NCI-H82 treated with DMSO at 0.1 percent for 48 hours (cell line): ENCODE results near the gene ELK4.
A peak's percentile ranks its signal among the peaks of the same experiment; 100 is the strongest.

Experiments used
- DNase-seq: peaks from one replicate; lab custom pipeline; 2025; ENCODE audit not compliant: unreplicated experiment; lab: John Stamatoyannopoulos, UW

The ELK4 gene

GRCh38 chr1:205598841-205599668 lies 32.8 kb downstream of the ELK4 start:
- DNase-seq: no peak

- no peak for DNase-seq
Observed at GRCh38 chr1:205597691-205598314, 34.0 kb downstream of the ELK4 start.

DNA sequence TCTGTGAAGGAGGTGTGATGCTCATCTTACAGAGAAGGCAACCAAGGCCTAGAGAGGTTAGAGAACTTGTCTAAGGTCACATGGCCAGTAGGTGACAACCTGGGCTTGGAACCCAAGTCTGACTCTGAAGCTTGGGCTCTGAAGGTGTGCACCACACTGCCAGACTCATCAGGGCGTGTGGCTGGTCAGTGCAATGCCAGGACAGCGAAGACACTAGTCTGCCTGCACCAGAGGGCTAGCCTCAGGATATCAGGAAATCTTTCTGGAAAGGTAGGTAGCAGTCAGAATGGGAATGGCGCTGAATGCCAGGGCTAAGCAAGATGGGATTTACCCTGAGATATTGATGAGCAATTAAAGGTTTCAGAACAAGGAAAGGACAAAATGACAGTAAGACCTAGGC lies 34.9 kb downstream of the ELK4 start:
- DNase-seq: no peak

DNA sequence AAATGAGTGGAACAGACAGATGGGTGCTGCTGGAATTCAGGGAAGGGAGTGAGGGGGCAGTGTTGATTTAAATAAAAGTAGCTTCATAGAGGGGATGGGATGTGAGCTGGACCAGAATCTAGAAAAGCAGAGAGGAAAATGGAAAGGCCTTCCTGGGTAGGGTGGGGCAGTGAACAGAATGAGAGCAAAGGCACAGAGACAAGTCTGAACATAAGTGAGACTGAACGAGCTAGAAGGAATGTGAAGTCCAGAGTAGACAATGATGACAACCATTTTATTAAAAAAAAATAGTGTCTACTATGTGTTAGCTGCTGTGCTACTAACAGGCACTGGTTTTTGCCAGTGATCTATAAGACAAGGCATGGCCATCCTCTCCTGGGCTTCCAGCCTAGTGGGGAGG lies 36.0 kb downstream of the ELK4 start:
- DNase-seq: no peak

DNA sequence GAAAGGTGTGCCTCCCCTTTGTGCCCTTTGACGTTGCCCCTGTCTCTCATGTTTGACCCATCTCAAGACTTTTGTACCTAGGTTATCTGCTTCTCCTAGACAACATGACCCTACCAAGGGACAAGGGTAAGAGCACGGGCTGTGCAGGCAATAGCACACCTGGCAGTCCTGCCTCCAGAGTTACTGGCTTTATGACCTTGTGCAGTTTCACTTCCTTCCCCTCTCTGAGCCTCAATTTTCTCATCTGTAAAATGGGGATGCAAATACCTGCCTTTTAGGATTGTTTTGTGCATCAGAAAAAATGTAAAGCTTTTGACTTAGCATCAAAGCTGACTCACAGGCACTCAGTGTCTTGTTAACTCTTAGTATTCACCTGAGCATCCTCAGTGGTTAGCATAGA lies 36.4 kb downstream of the ELK4 start:
- DNase-seq: no peak

- DNase-seq: no peak
Observed at GRCh38 chr1:205594846-205595245, 37.0 kb downstream of the ELK4 start.

- no peak for DNase-seq
Observed at GRCh38 chr1:205593967-205594366, 37.8 kb downstream of the ELK4 start.

DNA sequence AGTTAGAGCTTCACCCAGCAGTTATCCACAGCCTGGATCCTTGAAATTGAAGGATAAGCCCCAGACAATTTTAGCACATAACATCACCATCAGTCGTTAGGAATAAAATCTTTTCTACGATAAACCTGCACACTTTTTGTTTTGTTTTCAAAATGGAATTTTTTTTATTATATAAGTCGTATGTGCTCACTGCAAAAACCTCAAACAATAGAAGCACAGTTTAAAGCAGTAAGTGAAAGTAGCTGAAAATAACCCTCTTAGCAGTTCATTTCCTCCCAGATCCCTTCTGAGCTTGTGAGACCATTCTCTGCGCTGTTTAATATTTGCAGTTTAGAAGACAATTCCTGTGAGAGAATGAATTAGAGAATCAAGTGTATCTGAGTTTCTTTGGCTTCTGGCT lies 38.3 kb downstream of the ELK4 start:
- DNase-seq: no peak

DNA sequence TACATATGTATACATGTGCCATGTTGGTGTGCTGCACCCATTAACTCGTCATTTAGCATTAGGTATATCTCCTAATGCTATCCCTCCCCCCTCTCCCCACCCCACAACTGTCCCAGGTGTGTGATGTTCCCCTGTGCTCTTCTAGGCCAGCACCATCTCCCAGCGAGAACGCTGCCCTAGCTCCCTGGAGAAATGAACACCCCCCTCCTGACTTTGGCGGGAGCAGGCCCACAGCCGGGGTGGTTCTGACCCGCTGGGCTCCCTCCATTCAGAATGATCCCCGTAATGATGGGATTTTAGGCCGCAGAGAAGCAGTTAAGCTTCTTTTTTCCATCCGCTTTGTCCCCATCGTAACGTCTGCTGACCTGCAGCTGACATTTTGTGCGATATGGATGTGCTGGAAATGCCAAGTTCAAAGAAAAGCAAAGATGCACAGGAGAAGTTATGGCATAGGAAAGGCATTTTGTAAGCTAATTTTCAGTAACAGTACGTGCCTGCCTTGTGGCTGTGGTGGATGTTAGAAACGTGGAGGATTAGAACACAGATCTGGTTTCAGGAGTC lies 39.3 kb downstream of the ELK4 start:
- no peak for DNase-seq

- DNase-seq: peak; percentile 58
Observed at GRCh38 chr1:205591522-205592351, 40.1 kb downstream of the ELK4 start.

DNA sequence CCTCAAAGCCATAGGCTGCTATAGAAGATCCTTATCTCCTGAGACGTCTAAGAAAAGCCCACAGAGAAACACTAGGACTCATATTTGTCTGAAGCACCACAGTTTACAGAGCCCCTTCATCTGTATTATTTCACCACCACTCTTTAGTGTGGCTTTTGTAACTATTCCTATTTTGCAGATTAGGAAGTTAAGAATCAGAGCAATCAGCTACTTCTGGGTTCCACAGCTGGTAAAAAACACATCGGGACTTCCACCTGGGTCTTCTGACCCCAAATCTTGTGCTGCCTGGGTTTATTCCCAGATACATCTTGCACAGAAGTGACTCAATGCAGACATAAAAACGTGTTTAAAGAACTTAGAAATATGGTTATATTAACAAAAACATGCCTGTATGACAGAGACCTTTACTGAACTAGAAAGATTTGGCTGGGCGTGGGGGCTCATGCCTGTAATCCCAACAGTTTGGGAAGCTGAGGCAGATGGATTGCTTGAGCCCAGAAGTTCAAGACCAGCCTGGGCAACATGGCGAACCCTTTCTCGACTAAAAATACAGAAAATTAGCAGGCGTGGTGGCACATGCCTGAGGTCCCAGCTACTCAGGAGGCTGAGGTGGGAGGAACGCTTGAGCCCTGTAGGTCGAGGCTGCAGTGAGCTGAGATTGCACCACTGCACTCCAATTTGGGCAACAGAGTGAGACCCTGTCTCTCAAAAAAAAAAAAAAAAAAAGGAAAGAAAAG lies 40.9 kb downstream of the ELK4 start:
- no peak for DNase-seq

DNA sequence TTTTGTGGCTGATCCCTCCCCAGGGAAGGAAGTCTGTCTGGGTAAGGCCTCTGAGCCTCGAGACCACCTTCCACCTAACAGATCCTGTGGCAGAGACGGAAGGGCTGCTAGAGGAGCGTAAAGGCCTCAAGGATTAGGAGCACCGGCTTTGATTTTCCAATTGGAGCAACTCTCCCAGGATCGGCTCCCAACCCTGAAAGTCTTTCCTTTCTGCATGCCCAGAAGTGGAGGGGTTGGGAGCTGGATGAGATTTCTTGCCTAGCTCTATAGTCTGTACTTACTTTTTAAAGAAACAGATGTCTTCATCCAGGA lies 41.4 kb downstream of the ELK4 start:
- DNase-seq: no peak

GRCh38 chr1:205589618-205590456 lies 42.0 kb downstream of the ELK4 start:
- DNase-seq: no peak

GRCh38 chr1:205589046-205589445 lies 42.8 kb downstream of the ELK4 start:
- no peak for DNase-seq

DNA sequence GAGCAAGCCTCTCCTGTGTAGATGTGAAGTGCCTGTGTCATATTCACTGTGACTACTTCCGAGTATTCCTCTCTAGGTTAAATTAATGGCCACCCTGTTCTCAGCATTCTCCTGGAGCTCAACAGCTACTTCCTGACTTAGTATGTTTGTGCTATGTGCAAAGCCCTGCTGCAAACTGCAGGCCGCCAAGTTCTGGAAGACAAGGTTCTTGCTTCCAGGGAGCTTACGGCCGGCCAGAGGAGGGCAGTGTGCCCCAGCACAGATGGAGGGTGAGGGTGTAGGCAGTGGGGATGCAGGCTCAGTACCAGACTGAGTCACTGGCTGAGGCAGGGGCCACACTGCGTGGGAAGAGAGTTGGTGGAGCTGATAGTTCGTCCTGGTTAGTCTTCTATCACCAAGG lies 43.2 kb downstream of the ELK4 start:
- DNase-seq: no peak

DNA sequence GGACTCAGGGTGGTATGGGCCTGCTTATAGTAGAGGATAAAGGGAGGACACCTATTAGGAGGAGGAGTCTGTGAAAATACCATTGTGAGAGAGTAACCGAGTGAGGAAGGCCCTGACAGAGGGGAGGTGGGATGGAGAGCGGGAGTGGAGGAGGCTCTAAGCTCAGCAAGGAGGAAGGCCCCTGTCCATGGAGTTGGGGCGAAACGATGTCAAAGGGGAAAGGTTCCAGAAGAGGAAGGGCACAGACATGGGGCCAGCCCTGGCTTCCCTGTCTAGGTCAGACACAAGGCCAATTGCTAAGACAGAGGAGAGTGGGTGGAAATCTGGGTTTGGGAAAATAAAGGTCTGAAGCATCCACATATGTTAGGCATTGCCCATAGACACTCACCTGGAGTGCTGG lies 44.2 kb downstream of the ELK4 start:
- no peak for DNase-seq

DNA sequence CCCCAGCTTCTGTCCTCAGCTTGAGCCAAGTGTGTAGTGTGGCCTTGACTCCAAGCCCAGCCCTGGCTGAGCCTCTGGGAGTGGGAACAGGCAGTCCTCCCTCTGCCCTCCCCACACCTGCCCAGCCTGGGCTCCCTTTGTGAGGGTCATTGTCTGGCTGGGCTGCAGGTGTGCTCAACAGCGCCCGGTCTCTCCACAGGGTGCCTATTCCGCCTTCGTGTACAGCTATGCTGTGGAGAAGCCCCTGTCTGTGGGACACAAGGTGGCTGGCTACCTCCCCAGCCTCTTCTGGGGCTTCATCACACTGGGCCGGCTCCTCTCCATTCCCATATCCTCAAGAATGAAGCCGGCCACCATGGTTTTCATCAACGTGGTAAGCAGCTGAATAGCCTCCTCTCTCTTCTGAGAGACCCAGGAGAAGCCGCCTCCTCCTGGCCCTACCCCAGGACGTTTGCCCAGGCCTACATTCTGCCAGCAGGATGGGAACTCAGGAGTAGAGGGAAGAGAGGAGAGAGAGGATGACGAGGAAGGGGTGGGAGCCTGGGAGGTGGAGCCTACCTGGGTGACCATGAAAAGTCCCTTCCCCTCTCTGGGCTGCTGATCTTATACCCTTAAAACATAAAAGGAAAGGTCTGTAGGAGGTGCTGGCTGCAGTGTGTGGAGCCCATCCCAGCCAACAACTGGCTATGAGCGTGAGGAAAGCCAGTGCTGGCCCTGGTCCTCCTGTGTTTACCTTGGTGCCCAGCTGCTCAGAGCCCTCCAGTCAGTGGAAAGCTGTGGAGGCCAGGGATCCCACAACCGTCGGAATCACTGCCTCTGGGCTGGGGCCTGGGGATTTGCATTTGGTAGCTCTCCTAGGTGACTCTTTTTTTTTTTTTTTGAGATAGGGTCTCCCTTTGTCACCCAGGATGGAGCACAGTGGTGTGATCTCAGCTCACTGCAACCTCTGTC lies 45.7 kb downstream of the ELK4 start:
- no peak for DNase-seq

- DNase-seq: no peak
Observed at GRCh38 chr1:205585169-205585834, 46.5 kb downstream of the ELK4 start.
